IPS-18a (cell line): ENCODE data around the gene MROH7.

ENCODE experiments used
- H3K27ac ChIP-seq: one replicate; pipeline ENCODE4 v1.5.1; 2013; ENCODE audit warnings: low read length
- H3K27me3 ChIP-seq: one replicate; pipeline ENCODE4 v1.6.1; 2013; ENCODE audit warnings: mild to moderate bottlenecking, low read length; ENCODE audit not compliant: control insufficient read depth, insufficient read depth
- H3K36me3 ChIP-seq: one replicate; pipeline ENCODE4 v1.6.1; 2013; ENCODE audit warnings: low read depth, low read length; ENCODE audit not compliant: control insufficient read depth
- H3K4me1 ChIP-seq: one replicate; pipeline ENCODE4 v1.6.1; 2013; ENCODE audit warnings: low read depth, low read length; ENCODE audit not compliant: control insufficient read depth
- H3K4me3 ChIP-seq: one replicate; pipeline ENCODE4 v1.5.1; 2013; ENCODE audit warnings: low read length
- H3K9ac ChIP-seq: one replicate; pipeline ENCODE4 v1.6.1; 2013; ENCODE audit warnings: mild to moderate bottlenecking, low read length, moderate library complexity
- H3K9me3 ChIP-seq: one replicate; pipeline ENCODE4 v1.6.1; 2013; ENCODE audit warnings: low read depth, low read length; ENCODE audit not compliant: control insufficient read depth

The MROH7 gene

GRCh38 chr1:54724771-54725170 lies 83.2 kb downstream of the MROH7 start:
- Histone ChIP-seq H3K36me3 (peaks cover 82% of the 10 kb centered on the region), H3K9me3 (no peaks in the 10 kb centered on the region), H3K4me3 (no peak overlapping the region), H3K27me3 (no peaks in the 10 kb centered on the region), H3K4me1 (no peaks in the 10 kb centered on the region), H3K27ac (no peak overlapping the region), H3K9ac (no peak overlapping the region)

GRCh38 chr1:54728027-54728426 lies 86.4 kb downstream of the MROH7 start:
- H3K4me1 ChIP-seq: no peaks in the 10 kb centered on the region
- H3K9ac ChIP-seq: no peak overlapping the region
- H3K4me3 ChIP-seq: no peak overlapping the region
- H3K36me3 ChIP-seq: peaks cover 76% of the 10 kb centered on the region
- no peaks in the 10 kb centered on the region for H3K9me3 ChIP-seq
- H3K27ac ChIP-seq: no peak overlapping the region
- no peaks in the 10 kb centered on the region for H3K27me3 ChIP-seq

GRCh38 chr1:54736685-54737084 lies 95.1 kb downstream of the MROH7 start:
- Histone ChIP-seq H3K27me3 (no peaks in the 10 kb centered on the region), H3K9me3 (no peaks in the 10 kb centered on the region), H3K4me3 (no peak overlapping the region), H3K9ac (no peak overlapping the region), H3K36me3 (peaks cover 43% of the 10 kb centered on the region), H3K4me1 (no peaks in the 10 kb centered on the region), H3K27ac (no peak overlapping the region)

GRCh38 chr1:54738244-54738643 lies 96.7 kb downstream of the MROH7 start:
- Histone ChIP-seq H3K9me3 (no peaks in the 10 kb centered on the region), H3K9ac (no peak overlapping the region), H3K4me1 (no peaks in the 10 kb centered on the region), H3K27me3 (no peaks in the 10 kb centered on the region), H3K4me3 (no peak overlapping the region), H3K36me3 (peaks cover 47% of the 10 kb centered on the region), H3K27ac (no peak overlapping the region)

- Histone ChIP-seq H3K4me1 (no peaks in the 10 kb centered on the region), H3K4me3 (no peak overlapping the region), H3K27me3 (no peaks in the 10 kb centered on the region), H3K27ac (no peak overlapping the region), H3K9ac (no peak overlapping the region), H3K9me3 (no peaks in the 10 kb centered on the region), H3K36me3 (peaks cover 37% of the 10 kb centered on the region)
Observed at GRCh38 chr1:54741531-54741930, 99.9 kb downstream of the MROH7 start.

GRCh38 chr1:54742282-54742681 lies 100.7 kb downstream of the MROH7 start:
- Histone ChIP-seq H3K9me3 (no peaks in the 10 kb centered on the region), H3K27ac (no peak overlapping the region), H3K9ac (no peak overlapping the region), H3K27me3 (no peaks in the 10 kb centered on the region), H3K4me3 (no peak overlapping the region), H3K36me3 (peaks cover 32% of the 10 kb centered on the region), H3K4me1 (no peaks in the 10 kb centered on the region)

- Histone ChIP-seq H3K36me3 (peaks cover 26% of the 10 kb centered on the region), H3K27ac (no peak overlapping the region)
Observed at GRCh38 chr1:54743416-54744226, 102.0 kb downstream of the MROH7 start.

GRCh38 chr1:54744696-54745095 lies 103.1 kb downstream of the MROH7 start:
- Histone ChIP-seq H3K4me3 (no peak overlapping the region), H3K9ac (no peak overlapping the region), H3K27ac (no peak overlapping the region), H3K36me3 (peaks cover 22% of the 10 kb centered on the region), H3K9me3 (no peaks in the 10 kb centered on the region), H3K27me3 (no peaks in the 10 kb centered on the region), H3K4me1 (no peaks in the 10 kb centered on the region)

More at GRCh38 chr1:54743416-54744226, 102.0 kb downstream of the MROH7 start:
- no peaks in the 10 kb centered on the region for H3K9me3 ChIP-seq
- no peak overlapping the region for H3K4me3 ChIP-seq
- no peak overlapping the region for H3K9ac ChIP-seq
- no peaks in the 10 kb centered on the region for H3K4me1 ChIP-seq
- no peaks in the 10 kb centered on the region for H3K27me3 ChIP-seq

GRCh38 chr1:54745274-54745673 lies 103.7 kb downstream of the MROH7 start:
- Histone ChIP-seq H3K9me3 (no peaks in the 10 kb centered on the region), H3K27me3 (no peaks in the 10 kb centered on the region), H3K4me3 (no peak overlapping the region), H3K27ac (no peak overlapping the region), H3K4me1 (no peaks in the 10 kb centered on the region), H3K9ac (no peak overlapping the region), H3K36me3 (peaks cover 18% of the 10 kb centered on the region)

GRCh38 chr1:54745864-54746263 lies 104.3 kb downstream of the MROH7 start:
- H3K27me3 ChIP-seq: no peaks in the 10 kb centered on the region
- H3K4me1 ChIP-seq: no peaks in the 10 kb centered on the region
- H3K4me3 ChIP-seq: no peak overlapping the region
- H3K36me3 ChIP-seq: peaks cover 12% of the 10 kb centered on the region
- no peak overlapping the region for H3K9ac ChIP-seq
- no peak overlapping the region for H3K27ac ChIP-seq
- H3K9me3 ChIP-seq: no peaks in the 10 kb centered on the region

GRCh38 chr1:54748094-54748835 lies 106.7 kb downstream of the MROH7 start:
- no peak overlapping the region for H3K9ac ChIP-seq
- no peaks in the 10 kb centered on the region for H3K9me3 ChIP-seq
- H3K4me3 ChIP-seq: no peak overlapping the region
- no peaks in the 10 kb centered on the region for H3K36me3 ChIP-seq
- peaks cover 7% of the 10 kb centered on the region for H3K4me1 ChIP-seq
- H3K27me3 ChIP-seq: no peaks in the 10 kb centered on the region
- H3K27ac ChIP-seq: no peak overlapping the region
